ENCODE results near the gene PEX5L.

The PEX5L gene

DNA sequence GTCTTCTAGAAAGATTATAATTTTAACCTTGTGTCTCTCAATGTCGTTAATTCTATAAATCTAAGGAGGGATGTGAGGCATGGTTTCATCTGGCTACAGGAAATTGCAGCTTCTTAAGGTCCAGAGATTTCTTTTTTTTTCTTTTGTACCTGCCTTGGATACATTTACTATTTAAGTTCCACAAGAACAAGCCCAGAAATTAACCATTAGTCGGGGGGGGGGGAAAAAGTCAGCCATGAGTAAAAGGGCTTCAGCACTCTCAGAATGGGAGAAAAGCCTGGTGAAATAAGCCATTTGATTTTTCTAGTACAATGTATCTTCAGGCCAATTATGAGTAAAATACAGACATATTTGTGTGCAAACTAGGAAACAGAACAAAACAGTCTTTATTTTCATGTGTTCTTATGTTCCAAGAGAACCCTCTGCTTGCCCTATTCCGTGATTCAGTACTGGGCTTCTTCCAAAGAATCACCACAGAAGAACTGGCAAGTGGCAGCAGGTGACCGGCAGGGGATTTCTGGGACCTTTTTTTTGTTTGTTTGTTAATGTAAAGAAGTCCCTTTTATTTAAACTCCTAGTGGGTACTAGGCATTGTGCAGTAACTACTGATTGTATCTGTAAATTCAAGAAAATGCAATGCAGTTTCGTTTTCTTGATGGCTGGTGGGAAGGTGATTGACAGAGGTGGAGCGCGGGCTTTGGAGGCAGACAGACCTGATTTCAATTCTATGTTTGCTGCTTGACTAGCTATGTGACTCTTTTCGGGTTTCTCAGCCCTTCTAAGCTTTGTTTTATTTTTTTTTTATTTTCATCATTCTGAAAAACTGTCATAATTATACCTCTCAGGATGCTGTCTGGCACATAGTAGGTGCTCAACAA, 82.5 kb downstream of the PEX5L start:
- DNase-seq = no peak

DNA sequence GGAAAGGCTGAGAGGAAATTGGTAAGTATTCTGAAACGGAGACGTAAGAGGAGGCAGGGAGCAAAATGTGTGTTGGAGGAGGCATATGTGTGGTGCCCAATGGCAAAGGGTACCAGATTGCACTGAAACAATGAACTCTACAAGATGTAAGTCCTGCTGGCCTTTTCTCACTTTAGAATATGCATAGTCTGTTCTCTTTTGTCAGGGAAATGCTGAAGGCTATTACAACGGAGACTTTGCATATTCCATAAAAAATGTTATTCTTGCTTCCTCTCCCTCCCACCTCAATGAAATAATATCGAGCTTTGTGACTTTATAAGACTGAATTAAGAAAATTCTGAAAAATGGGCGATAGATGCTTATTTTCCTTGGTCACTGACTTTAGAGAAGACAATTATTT, 85.9 kb downstream of the PEX5L start:
- no peak for DNase-seq

GRCh38 chr3:179949869-179950268, 86.9 kb downstream of the PEX5L start:
- DNase-seq = no peak

GRCh38 chr3:179949412-179949811, 87.3 kb downstream of the PEX5L start:
- peak; percentile 89 to 96 for DNase-seq

DNA sequence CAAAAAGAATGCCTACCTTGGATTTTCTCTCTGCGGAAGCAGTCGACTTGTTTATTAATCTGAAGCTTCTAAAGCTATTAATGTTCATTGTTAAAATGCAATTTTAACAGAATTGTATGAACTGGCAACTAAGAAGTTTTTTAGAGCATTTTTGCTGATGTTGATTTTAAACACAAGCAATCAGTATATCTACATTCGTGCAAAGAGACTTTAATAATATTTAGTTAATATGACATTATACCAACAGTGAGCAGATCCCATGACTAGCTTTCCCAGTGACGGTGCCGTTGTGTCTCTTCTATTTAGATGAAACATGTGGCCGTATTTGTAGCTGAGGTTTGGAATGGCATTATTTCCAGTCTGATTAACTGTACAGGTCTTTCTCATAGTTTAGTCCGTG, 88.0 kb downstream of the PEX5L start:
- peak in 1 of 2 experiments; percentile 49 for DNase-seq

- no peak for DNase-seq
Measured at GRCh38 chr3:179945569-179945968, 91.2 kb downstream of the PEX5L start.

DNA sequence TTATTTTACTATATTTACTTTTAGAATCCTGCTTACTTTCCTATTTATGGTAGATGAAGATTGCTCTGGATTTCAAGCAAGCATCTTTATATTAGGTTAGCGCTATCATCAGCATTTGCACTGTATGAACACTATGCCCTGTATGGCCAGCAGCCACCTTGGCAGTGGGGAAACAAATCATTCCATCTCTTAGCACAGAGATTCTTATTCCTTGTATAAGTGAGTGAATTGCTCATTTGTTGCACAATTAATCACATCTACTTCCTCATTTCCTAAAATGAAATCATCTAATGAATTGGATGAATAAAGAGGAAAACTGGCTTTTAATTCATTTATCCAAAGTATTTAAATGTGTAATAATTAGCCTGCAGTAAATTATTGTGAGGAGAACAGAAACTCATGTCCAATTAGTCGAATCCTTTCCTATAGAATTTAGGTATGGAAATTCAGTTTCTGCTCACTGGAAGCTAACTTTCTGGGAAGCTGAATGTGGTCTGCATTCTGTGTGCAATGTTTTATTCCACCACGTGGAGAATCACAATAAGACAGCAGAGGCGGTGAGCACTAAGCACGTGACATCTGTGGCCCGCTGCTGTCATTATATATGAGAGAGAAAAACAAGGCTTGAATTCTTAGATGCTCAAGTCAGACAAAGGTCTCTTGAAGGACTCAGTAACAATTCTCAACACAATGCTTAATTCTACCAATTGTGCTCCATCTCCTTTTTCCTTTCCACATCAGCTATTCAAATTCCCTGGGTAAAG, 93.4 kb downstream of the PEX5L start:
- DNase-seq = peak; percentile 33 to 75

DNA sequence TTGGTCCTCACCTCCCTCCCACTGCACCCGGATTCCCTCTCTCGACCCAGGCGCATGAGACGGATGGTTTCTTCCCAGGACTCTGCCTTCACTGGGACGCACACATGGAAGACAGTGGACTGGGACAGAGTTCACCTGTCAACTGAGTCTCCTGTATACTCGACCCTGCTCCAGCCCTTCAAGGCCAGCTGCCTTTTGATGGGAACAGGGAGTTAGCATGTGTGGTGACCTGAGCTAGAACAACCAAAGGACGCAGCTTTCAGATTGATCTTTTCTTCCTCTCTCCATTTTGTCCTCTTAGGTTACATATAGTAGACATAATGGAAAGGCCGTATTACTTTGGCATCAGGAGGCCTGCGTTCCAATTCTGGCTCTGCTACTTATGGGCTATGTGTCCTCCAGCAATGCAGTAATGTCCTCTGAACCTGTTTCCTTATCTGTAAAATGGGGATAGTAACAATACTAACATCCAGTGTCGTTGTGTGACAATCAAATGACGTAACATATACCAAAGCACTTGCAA, 94.1 kb downstream of the PEX5L start:
- no peak for DNase-seq

DNA sequence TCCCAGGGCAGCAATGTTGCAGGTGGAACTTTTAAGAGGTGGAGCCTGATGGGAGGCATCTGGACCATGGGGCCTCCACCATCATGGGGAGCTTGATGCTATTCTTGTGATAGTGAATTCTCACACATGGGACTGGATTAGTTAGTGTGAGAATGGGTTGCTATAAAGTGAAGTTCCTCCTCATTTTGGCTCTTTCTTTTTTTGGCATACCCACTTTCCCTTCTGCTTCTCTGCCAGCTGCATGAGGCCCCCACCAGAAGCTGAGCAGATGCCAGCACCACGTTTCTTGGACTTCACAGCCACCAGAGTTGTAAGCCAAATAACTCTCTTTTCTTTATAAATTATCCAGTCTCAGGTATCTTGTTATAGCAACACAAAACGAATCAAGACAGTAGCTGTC, 101.0 kb downstream of the PEX5L start:
- DNase-seq = no peak

- no peak for DNase-seq
Measured at GRCh38 chr3:179933914-179934313, 102.8 kb downstream of the PEX5L start.

- DNase-seq = peak; percentile 83 to 93
Measured at GRCh38 chr3:179933080-179933479, 103.7 kb downstream of the PEX5L start.

GRCh38 chr3:179932674-179933073, 104.1 kb downstream of the PEX5L start:
- no peak for DNase-seq

- peak; percentile 95 to 99 for DNase-seq
Measured at GRCh38 chr3:179929091-179929529, 107.6 kb downstream of the PEX5L start.

DNA sequence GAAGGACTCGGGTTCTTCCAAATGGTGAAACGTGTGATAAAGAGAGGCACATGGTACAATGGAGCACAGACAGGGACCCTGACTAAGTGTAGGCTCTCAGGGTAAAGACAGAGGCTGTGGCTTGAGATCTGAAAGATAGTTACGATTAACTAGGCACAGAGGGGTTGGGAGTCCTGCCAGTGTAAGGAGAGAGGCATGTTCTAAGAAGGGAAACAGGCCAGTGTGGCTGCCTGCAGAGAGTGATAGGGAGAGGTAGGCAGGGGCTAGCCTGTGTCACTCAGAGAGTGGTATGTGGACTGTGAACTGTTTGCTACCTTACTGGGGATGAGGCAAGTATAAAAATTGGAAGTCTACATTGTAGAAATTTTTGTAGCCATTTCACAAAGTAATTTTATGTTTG, 109.5 kb downstream of the PEX5L start:
- no peak for DNase-seq

DNA sequence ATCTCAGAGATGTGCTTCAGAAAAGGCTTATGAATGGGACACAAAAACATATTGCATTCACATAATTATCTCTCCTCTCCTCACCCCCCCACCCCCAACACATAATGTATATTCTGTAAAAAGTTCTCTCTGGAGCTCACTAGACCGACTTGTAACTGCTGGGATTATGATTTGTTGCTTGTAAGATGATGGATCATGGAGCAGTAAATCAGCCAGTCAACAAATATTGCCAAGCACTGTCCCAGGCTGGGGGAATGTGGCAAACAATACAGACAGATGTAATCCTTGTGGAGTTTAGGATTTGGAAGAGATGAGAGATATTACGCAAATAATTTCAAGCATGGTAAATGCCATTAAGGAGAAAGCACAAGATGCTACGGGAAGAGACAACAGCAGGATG, 114.8 kb downstream of the PEX5L start:
- peak in 1 of 2 experiments; percentile 34 for DNase-seq

DNA sequence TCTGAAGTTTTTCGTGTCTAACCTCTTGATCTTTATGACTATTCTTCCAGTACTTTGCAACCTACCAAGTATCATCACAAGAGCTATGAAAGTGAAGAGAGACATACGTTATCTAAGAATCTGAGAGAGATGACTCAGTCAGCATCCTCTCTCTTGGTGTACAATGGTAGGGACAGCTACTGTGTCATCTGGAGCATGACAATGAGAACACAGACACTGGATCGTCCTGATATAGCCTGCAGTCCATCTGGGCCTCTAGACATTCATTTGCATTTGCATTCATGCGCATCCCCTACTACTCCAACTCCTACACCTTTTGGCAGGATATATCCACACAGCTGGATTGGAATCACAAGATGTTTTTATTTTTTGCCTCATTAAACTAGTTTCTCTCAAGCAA, 115.2 kb downstream of the PEX5L start:
- DNase-seq = peak in 1 of 2 experiments; percentile 70

DNA sequence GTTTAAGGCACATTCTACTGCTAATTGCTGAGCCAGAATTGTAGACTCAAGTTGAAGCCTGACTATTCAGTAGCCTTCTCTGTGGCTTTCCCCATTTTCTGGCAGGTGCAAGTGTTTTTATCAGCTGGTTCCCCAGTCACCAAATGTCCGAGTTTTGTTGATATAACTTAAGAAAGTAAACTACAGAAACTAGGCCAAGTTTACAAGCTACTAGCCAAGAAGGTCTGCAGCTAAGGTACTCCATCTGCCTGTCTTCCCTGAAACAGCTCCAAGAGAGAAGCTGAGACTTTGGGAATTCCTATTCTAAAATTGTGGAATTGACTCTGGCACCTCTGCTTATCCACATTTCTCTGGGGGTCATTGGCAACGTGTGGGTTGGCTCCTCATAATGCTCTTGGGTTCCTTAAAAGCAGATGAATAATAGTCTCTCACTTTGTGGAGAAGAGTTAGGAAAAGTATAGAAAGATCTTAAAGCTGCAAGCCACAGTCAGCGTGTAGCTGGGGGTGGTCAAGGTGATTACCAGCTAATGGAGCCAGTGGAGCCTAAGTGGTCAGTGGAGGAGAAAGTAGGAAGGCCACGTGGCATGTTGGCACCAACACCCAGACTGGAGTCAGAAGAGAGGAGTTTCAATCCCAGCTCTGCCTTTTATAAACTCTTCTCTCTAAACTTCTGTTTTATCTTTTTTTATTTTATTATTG, 128.8 kb downstream of the PEX5L start:
- DNase-seq = no peak

- DNase-seq = peak in 1 of 2 experiments; percentile 32
Measured at GRCh38 chr3:179902061-179902460, 134.7 kb downstream of the PEX5L start.

GRCh38 chr3:179898024-179898423, 138.7 kb downstream of the PEX5L start:
- peak; percentile 77 to 90 for DNase-seq

DNA sequence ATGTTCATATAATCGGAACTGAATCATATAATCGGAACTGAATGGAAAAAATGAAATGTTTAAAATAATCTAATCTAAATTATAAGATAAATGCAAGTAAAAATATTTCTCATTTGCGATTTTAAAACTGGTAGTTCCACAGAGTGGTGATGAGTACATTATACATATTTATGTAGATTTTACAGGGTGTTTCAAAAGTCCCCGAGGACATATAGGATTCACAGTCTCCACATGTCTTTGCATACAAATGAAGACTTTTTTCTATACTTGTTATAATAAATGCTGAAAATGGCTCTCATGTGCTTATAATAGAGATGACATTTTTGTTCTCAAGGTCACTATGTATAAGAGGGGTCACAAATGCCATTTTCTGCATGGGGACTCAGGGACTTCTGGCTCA, 139.5 kb downstream of the PEX5L start:
- no peak for DNase-seq

DNA sequence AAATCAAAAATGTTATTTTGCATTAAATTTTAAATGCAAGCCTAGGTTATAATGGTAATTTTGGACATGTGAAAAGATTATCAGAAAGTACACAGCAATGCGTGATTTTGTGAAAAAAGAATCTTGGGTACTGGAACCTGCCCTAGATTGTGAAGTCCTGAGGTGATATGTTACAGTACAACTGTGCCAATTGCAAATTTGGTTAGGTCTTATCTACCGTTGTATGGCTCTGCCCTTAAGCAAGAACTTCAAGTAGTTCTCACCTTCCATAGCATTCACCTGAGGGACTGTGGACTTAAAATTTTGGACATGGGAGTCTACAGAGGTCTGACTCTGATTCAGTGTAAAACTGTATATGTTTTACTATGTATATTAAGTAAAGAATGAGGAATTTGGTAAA, 140.2 kb downstream of the PEX5L start:
- DNase-seq = no peak

DNA sequence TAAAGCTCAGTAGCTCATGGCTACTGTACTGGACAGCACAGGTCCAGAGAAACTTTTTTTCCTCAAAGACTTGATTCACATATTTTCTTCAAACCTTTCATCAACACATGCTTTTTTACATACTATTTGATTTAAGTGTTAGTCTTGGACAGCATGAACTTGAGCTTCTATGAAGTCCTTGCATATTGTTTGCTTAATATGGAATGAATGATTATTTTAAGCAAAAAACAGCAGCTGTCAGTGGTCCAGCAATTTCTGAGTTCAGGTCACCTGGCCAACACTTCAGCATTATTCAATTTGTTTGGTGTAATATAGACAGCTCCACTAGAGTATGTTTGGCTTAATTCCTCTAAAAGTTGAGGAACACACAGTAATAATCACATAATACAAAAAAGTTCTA, 141.4 kb downstream of the PEX5L start:
- no peak for DNase-seq

DNA sequence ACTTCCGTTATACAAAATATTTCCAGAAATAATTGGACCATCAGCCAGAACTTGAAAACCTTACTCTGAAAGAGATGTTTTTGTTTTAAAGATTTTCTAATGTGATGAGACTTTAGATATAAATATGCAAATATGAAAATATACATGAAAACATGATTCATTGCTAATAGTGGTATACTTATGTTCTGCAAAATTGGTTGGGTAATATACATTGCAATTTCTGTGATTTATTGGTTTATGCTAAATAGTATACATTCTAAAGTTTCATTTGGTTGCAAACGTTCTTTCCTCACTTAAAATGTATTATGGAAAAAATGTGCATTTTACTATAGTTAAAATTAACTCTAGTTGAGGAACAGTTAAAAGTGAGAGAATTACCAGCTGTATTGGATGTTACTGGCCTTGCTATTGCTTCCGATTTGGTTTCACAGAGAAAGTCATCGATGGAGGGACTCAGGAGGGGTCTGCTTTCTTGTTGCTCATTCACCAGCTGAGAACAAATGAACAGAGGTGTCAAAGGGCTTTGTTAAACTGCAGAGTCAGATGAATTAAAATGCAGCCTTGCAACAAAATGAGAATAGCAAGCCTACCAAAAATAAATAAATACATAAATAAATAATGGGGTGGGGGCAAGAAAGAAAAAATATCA, 149.3 kb downstream of the PEX5L start:
- no peak for DNase-seq
